SKM-1 (cell line): ENCODE data around the gene ATG14.
"Not testable (repeated sequence)": the region's sequence is repeated elsewhere in the genome, so short reads cannot be mapped to it uniquely, and the experiment has no call there.

ENCODE experiments used
- DNase-seq: peaks from one replicate; lab custom pipeline; 2025; ENCODE audit not compliant: unreplicated experiment; lab: John Stamatoyannopoulos, UW

Gene ATG14

DNA sequence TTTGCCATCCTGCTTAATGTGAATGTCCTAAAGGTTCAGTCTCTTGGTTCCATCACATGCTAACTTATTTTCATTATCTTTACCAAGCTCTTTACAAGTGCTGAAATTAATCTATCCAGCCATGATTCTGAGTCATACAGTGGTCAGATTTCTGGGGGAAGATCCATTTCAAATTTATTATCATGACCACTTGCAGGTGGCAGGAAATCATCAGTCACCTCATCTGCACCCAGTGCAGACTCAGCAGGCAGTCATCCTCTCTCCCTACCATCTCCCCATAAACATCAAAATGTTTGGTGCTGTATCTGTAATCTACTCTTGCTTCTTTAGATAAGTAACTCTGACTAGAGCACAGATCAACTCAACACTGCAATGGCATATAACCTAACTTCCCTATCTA, 23.5 kb downstream of the ATG14 start:
- DNase-seq = no peak

DNA sequence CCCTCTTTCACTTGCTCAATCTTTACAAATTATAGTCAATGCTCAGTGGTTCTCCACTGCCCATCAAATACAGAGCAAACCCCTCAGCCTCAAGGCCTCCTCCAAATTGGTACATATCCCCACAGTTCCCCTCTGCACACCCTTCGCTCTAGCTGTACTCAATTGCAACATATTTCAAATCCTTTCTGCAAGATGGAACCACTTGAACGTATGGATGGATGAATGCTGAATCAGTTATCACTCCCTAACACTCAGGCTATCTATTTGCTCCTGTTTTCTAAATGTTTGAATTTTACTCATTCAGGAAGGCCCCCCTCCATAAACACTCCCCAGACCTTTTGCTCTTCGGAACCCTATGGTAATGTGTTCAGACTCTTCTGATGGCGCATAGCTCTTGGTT, 24.5 kb downstream of the ATG14 start:
- no peak for DNase-seq

- DNase-seq = no peak
Observed at GRCh38 chr14:55386037-55386808, 25.4 kb downstream of the ATG14 start.

- no peak for DNase-seq
Observed at GRCh38 chr14:55384536-55384935, 27.1 kb downstream of the ATG14 start.

GRCh38 chr14:55383541-55384140, 28.0 kb downstream of the ATG14 start:
- no peak for DNase-seq

GRCh38 chr14:55383056-55383466, 28.6 kb downstream of the ATG14 start:
- not testable (repeated sequence) for DNase-seq

DNA sequence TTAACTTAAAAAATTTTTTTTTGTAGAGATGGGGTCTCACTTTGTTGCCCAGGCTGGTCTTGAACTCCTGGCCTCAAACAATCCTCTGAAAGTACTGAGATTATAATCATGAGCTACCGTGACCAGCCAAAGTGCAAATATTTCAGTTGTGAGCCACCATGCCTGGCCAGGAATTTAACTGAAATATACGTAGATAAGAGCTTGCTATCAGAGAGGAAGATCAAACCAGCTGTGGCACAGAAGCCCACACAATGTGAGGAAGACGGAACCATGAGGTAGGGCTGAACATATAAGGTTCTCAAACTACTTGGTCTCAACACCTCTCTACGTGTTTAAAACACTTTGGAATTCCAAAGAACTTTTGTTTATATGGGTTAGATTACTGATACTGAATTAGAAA, 29.1 kb downstream of the ATG14 start:
- DNase-seq = no peak

- DNase-seq = no peak
Observed at GRCh38 chr14:55381561-55381960, 30.1 kb downstream of the ATG14 start.

GRCh38 chr14:55381040-55381439, 30.6 kb downstream of the ATG14 start:
- DNase-seq = no peak

DNA sequence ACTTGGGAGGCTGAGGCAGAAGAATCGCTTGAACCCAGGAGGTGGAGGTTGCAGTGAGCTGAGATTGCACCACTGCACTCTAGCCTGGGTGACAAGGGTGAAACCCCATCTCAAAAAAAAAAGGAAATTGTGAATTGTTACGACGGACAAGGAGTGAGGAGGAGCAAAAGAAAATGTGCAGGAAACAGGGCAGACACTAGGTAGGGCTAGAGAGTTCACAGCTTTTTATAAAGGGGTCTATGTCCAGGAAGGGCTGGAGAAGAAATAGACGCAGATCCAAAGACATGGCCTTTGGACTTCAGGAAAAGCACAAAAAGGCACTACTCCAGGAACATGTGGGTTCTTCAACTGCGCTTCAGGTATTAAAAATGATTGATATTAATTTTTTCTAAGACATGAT, 34.4 kb downstream of the ATG14 start:
- no peak for DNase-seq

DNA sequence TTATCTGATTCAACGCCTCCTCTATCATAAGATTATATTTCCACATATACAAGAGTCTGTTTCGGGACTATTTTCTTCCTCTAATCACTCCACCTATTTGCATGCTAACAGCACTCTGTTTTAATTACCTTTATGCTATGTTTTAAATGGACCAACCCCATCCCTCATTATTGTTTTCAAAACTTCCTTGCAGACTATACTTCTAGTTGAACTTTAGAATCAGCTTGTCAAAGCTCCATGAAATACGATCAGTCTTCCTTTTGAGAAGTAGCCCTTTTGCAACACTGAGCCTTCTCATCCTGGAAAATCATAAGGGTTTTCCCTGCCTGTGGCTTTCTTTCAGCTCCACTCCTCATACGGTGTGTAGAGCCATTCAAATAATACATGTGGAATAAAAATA, 36.9 kb downstream of the ATG14 start:
- no peak for DNase-seq

DNA sequence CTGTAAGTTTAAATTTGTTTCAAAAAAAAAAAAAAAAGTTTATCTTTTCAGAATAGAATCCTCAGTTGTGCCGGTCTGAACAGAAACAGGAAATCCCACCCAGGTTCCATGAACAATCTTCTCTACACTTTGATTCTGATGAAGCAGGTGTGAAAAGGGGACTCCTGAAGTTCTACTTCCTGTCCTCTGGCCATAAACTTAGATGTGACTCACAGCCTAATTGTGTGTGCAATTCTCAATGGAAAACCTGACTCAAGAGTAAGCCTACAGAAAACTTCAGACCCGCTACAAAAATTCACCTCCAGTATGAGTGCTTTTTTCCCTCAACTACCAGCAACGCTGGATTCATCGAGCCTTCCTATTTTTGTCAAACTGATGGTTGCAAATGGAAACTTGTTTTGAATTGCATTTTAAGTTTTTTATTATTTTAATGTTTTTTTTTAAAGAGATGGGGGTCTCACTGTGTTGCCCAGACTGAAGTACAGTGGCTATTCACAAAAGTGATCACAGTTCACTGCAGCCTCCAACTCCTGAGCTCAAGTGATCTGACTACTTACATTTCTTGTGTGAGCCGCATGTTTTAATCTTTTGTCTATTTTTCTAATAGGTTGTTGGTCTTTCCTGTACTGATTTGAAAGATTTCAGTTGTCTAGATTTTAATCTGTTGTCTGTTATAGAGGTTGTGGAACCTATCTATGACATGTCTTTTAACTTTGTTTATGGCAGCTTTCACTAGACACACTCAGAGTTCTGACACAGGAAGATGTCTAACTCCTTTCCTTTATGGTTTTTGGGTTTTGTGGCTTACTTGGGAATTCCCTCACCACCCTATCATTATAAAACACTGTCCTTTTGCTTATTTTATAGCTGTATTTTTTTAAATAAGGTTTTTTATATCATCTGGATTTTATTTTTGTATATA, 37.6 kb downstream of the ATG14 start:
- DNase-seq = no peak

DNA sequence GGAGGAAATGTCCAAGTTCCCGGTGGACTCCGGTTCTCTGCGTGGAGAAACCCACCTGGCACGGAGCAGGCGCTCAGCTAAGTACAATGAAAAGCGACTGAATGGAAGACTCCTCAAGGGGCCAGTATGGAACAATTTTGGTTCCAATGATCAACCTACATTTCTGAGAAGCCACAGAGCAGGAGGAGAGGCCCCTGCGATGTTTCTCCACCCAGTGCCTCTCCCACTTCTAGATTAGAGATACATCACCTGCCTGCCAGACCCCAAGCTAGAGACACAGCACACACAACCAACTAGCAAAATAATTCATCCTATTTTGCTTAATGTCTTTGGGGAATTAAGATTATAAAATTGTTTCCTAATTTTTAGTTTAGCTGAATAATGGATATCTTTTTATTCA, 38.8 kb downstream of the ATG14 start:
- DNase-seq = no peak

GRCh38 chr14:55372423-55372822, 39.2 kb downstream of the ATG14 start:
- no peak for DNase-seq

DNA sequence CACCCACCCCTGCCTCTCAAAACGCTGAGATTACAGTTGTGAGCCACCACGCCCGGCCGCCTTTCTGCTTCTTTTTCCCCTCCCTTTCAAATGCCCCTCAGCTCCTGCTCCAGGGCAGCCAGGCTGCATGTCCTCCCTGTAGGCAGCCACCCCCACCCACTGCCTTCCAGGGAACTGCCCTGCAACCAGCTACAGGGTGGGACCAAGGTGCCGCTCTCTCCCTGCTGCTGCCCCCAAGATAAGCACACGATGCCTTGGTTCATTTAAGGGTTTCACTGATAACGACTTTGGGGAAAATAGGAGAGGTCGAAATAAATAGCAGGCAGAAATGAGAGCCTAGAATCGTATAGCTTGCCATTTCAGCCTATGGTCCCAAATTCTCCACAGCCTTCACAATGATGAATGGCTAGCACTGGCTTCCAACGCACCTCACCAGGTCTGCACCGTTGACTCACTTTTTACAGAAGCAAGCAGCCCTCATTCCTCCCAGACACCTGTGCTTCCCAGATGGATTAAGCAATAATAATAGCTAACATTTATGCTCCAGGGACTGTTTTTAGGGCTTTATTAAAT, 40.7 kb downstream of the ATG14 start:
- DNase-seq = no peak

DNA sequence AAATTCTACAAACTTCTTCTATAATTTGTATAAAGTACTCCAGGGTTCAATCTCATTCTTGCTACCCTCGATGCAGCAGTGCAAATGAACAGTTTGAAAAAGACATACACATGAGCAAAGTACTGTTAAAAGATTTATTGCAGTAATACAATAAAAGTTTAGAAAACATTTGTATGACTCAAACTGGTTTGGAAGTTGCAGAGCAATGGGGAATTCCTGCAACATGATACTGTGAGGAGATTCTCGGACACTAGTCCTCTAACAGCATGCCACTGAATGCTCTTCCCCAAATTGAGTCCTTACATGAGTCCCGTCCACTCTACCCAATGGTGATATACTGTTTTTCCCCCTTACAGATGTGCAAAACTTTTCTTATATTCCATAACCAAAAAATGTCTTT, 45.4 kb downstream of the ATG14 start:
- no peak for DNase-seq

DNA sequence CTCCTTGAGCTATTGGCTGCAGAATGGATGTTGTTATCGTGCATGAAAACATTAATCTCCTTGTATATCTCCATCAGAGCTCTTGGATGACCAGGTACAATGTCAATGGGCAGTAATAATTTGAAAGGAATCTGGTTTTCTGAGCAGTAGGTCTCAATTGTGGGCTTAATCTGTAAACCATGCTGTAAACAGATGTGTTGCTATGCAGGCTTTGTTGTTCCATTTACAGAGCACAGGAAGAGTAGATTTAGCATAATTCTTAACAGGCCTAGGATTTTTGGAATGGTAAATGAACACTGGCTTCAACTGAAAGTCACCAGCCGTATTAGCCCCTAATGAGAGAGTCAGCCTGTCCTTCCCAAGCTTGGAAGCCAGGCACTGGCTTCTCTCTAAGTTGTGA, 50.4 kb downstream of the ATG14 start:
- no peak for DNase-seq

DNA sequence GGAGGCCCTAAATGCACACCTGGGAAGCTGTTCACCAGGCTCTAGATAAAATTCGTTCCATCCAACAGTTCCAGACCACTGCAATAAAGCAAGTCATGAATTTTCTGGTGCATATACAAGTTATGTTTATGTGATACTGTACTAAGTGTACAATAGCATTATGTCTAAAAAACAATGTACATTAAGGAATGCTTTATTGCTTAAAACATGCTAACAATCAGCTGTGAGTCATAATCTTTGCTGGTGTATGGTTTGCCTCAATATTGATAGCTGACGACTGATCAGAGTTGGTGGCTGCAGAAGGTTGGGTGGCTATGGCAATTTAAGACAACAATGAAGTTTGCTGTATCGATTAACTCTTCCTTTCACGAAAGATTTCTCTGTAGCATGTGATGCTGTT, 52.3 kb downstream of the ATG14 start:
- no peak for DNase-seq

DNA sequence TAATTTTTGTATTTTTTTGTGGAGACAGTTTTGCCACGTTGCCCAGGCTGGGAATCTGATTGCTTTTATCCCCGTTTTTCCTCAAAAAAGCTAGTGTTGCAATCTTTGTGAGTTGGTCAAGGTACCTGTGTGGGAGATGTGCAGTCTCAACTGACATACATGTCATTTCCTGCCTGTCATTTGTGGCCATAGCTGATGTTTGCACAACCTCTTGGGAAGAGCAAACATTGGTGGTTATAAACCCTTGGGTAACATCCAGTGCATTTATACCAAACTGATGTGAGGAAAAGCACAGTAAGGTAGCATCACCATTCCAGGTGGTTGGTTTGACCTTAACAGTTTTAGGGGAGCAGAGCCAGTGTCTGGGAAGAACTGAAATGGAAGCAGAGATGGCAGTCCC, 54.7 kb downstream of the ATG14 start:
- no peak for DNase-seq

DNA sequence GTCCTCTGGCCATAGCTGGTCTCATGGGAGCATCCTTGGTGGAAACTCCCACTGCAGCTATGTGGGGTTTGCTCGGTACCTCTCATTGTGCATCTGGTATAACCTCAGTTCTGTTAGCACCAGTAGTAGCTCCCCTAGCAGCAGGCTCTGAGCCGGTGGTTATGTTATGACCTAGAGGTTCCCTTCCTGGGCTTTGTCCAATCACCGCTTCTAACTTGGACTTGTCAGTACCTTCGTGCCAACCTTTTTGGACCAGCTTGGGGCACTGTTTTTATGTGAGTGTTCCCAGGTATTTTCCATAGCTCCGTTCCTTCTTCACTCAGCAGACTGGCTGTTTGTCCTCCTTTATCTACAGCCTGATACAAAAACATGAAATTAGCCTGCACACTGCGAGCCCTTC, 55.7 kb downstream of the ATG14 start:
- no peak for DNase-seq

GRCh38 chr14:55354500-55354899, 57.1 kb downstream of the ATG14 start:
- peak; percentile 7 for DNase-seq
